ENCODE measurements around the gene CCM2.

- TF ChIP-seq TAF1 (IDR thresholded peaks at IDR 0.05; ENCODE audit: borderline replicate concordance, insufficient read depth, low read length) (no peak), POLR2AphosphoS5 (IDR thresholded peaks at IDR 0.05; ENCODE audit: low read depth, low read length) (no peak), REST (IDR thresholded peaks at IDR 0.05; ENCODE audit: insufficient read depth in 1 of 2, low read depth in 2 of 2, low read length in 2 of 2) (no peak), FOXP2 (optimal IDR thresholded peaks at IDR 0.05; ENCODE audit: borderline replicate concordance, extremely low read depth, extremely low read length, insufficient read depth) (no peak), SIN3A (IDR thresholded peaks at IDR 0.05; ENCODE audit: borderline replicate concordance, insufficient read depth, low read length) (no peak)
Measured at GRCh38 chr7:45073786-45074527, 74.0 kb downstream of the CCM2 start.

Data from PFSK-1 (cell line).